ENCODE data around the gene CPEB1. TPM values are rescaled to one million over a fixed set of nuclear protein-coding genes. Genes with fewer than 3 reads are reported as not detected.

CPEB1 gene
- total RNA-seq, 4 donors from 2014 or later, result 1.7 to 8.2 (median 3.0) TPM

DNA sequence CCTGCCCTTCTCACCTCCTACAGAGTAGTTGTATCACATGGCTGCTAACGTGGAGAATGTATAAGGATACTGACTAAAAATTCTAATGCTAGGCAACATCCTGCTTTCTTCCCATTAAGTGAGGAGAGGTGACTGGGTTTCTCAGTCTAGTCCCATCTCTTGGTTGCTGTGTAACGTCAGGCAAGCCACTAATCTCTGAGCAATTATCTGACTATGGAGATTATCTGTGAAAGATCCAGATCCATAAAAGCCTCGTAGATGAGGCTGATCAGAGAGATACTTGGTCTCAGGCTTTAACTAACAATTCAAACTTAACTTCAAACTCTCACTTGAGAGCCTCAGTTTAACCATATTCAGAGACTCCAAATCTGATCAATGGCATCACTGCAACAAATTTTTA is 102.2 kb downstream of the CPEB1 start:
- TF ChIP-seq, protein P1, sequence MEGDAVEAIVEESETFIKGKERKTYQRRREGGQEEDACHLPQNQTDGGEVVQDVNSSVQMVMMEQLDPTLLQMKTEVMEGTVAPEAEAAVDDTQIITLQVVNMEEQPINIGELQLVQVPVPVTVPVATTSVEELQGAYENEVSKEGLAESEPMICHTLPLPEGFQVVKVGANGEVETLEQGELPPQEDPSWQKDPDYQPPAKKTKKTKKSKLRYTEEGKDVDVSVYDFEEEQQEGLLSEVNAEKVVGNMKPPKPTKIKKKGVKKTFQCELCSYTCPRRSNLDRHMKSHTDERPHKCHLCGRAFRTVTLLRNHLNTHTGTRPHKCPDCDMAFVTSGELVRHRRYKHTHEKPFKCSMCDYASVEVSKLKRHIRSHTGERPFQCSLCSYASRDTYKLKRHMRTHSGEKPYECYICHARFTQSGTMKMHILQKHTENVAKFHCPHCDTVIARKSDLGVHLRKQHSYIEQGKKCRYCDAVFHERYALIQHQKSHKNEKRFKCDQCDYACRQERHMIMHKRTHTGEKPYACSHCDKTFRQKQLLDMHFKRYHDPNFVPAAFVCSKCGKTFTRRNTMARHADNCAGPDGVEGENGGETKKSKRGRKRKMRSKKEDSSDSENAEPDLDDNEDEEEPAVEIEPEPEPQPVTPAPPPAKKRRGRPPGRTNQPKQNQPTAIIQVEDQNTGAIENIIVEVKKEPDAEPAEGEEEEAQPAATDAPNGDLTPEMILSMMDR (IDR thresholded peaks at IDR 0.05; ENCODE audit: low read depth), result no peak

DNA sequence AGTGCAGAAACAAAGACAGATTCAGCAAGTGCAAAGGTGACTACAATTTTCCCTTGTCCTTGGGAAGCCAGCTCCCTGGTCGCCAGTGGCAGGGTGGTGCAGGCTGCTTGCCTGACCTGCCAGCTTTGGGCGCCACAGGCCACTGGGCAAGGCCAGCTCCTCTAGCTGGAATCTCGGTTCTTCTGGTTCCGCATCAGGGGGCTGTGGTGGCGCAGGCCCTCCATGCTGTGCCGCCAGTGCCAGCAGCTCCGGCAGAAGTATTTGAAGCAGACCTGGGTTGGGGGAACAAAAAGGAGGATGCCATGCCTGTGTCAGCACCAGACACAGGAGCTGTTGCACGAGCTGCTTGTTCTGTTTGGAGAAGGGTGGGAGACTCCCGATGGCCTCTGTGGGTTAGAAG is 102.7 kb downstream of the CPEB1 start:
- TF ChIP-seq, protein P1 (IDR thresholded peaks at IDR 0.05; ENCODE audit: low read depth), result no peak

DNA sequence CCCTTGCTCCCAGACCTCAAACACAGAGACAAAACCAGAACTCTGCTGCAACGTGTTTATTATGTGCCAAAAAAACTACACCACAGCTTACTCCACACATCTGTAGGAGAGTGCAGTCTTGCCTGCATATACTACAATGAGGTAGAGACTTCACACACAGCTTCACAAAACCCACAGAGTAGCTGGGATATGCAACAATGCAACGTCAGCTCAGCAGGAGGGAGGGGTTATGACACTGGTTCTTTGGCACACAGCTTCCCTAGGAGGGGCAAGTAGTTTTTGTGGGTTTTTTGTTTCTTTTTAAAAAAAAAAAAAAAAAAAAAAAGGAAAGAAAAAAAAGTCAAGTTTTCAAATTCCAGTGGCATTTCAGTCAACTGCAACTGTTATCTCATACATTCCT is 104.0 kb downstream of the CPEB1 start:
- TF ChIP-seq, protein P1 (IDR thresholded peaks at IDR 0.05; ENCODE audit: low read depth), result no peak

DNA sequence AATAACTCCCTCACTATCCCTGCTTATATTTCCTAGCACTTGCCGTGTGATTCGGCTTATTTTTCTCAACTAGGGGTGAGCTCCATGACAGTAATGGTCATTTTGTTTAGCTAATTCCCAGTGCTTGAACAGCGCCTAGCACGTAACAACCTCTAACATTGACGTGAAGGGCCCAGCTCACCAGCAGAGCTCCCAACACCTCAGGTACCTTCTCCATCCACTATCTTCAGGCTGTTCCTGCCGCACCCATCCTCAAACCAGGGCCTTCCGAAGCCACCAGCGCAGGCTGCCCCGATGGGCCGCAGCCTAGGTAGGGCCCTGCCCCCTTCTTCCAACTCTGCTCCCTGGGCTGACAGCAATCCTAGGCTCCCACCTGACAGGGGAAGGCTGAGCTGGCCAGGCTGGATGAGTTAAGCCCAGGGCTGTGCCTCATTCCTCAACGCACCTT is 106.2 kb downstream of the CPEB1 start:
- TF ChIP-seq, protein P1 (IDR thresholded peaks at IDR 0.05; ENCODE audit: low read depth), result no peak

DNA sequence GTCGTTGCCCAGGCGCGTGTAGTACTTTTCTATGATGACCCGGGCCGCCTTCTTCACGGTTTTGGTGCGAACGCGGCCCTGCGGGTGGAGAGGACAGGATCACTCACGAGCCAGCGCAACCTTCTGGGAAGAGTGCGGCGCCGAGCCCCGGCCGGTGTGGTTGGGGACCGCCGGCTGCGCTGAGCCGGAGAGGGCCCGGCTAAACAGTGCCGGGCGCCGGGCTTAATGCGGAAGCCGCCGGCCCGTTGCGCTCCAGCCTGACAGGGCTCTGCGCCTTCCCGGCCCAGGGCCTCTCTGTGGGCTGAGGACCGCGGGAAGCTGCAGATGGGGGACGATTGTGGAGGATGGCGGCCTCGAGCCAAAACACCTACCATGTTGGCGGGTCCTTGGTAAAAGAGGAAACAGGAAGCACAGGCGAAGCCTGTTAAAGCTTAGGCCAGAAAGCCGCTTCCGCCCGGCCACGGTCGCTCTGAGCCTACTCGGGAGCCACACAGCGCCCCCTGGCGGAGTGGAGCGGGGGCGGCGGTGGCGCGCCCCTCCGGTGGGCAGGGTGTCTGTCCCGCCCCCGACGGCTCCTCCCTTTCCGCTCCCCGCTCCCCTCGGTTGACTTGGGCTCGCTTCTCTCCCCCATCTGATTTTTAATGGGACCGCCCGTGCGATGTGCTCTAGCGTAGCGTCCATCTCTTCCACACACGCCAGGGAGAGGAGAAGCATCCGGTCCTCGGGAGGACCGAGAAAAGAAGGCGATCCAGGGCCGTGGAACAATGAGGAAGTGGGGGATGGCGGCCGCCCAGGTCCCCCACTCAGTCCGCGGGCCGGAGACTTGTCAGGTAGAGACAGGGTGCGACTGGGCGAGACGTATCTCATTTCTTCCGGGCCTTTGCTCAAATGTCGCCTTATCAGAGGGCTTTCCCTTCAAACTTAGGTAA is 106.8 kb downstream of the CPEB1 start, which contains the start of gene RPS17:
Gene RPS17, minus strand, starts transcription at position 403 of the 929 bp plus-strand sequence. Its CDS starts 29 bp downstream, at position 374.
- TF ChIP-seq, protein P1 (IDR thresholded peaks at IDR 0.05; ENCODE audit: low read depth), result no peak

DNA sequence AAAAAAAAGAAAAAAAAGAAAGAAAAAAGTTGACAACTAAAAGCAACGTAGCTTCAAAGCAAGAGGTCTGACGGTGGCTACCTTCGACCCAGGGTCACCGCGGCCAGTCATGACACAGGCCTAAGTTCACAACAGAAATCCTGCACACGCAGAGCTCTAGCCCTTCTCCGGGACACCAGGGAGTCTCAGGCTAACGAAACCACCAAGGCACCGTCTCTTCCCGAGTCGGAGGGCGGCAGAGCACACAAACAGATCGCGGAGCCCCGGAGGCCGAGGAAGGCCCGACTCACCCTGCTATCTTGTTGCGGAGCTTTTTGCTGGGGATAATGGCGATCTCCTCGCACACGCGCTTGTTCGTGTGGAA is 107.5 kb downstream of the CPEB1 start:
- TF ChIP-seq, protein P1 (IDR thresholded peaks at IDR 0.05; ENCODE audit: low read depth), result no peak

DNA sequence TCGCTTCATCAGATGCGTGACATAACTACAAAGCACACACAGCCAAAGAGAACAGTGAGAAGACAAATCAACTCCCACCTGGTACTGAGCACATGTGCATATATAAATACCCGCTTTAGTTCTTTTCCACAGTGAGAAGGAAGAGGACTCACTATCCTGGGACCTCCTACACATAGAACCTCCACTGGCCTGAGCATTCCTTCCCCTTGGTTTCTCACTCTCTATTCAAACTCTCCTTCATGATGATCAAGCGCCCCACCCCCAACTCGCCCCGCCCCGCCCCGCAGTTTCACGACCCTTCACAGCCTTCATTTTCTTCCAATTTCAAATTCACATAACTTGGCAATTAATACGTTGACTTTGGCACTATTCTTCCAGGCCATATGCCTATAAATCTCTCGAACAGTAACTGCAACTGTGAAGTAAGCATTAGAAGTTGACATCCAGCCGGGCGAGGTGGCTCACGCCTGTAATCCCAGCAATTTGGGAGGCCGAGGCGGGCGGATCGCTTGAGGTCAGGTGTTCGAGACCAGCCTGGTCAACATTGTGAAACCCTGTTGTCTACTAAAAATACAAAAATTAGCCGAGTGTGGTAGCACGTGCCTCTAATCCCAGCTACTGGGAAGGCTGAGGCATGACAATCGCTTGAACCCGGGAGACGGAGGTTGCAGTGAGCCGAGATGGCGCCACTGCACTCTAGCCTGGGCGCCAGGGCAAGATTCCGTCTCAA is 108.0 kb downstream of the CPEB1 start:
- TF ChIP-seq, protein P1 (IDR thresholded peaks at IDR 0.05; ENCODE audit: low read depth), result no peak

Data from subcutaneous adipose tissue (tissue), 4 donors.